Fibroblast of lung (primary cell): ENCODE data around the gene TMPRSS9. TPM values are rescaled to one million over a fixed set of nuclear protein-coding genes. Genes with fewer than 3 reads are reported as not detected.
A peak's percentile ranks its signal among the peaks of the same experiment; 100 is the strongest.

ENCODE experiments used
- DNase-seq, 2 donors: peaks; one replicate each; pipeline versions ENCODE4 v3.0.0 to v3.0.0-alpha.2; 2010; ENCODE audit warnings: low read depth in 2 of 2
- H2AFZ ChIP-seq: 2 replicates; pipeline ENCODE4 v1.5.1; 2012; ENCODE audit warnings: low read length, control low read depth, inconsistent platforms
- H3K27ac ChIP-seq: 2 replicates; pipeline ENCODE4 v1.5.1; 2011; ENCODE audit warnings: low read length, control low read depth; ENCODE audit not compliant: insufficient read depth
- H3K27me3 ChIP-seq: 2 replicates; pipeline ENCODE4 v1.5.1; 2011; ENCODE audit warnings: mild to moderate bottlenecking, low read length; ENCODE audit not compliant: control insufficient read depth, insufficient read depth
- H3K36me3 ChIP-seq: 2 replicates; pipeline ENCODE4 v1.5.1; 2011; ENCODE audit warnings: low read length; ENCODE audit not compliant: control insufficient read depth, insufficient read depth
- H3K4me1 ChIP-seq: 2 replicates; pipeline ENCODE4 v1.5.1; 2011; ENCODE audit warnings: low read length; ENCODE audit not compliant: control insufficient read depth, insufficient read depth; ENCODE audit errors: extremely low read depth
- H3K4me2 ChIP-seq: 2 replicates; pipeline ENCODE4 v1.5.1; 2011; ENCODE audit warnings: low read length, control low read depth; ENCODE audit not compliant: insufficient read depth; ENCODE audit errors: extremely low read depth
- H3K4me3 ChIP-seq, 4 experiments: fragments of 200-600 bp in 1 of 4; sonication (generic) in 1 of 4; replicated peaks in 1 of 4; 2 replicates each; pipeline ENCODE4 v1.5.1; 2011 to 2016; ENCODE audit warnings: low read length in 4 of 4, low read depth in 3 of 4, mild to moderate bottlenecking in 3 of 4, control low read depth in 2 of 4, inconsistent platforms in 1 of 4, mixed read lengths in 1 of 4; ENCODE audit not compliant: insufficient read depth in 1 of 4; ENCODE audit errors: control extremely low read depth in 1 of 4
- H3K79me2 ChIP-seq: 2 replicates; pipeline ENCODE4 v1.5.1; 2012; ENCODE audit warnings: mild to moderate bottlenecking, low read length, inconsistent platforms; ENCODE audit not compliant: control insufficient read depth, insufficient read depth
- H3K9ac ChIP-seq: 2 replicates; pipeline ENCODE4 v1.5.1; 2011; ENCODE audit warnings: mild to moderate bottlenecking, low read length, control low read depth; ENCODE audit not compliant: insufficient read depth
- H3K9me3 ChIP-seq: 2 replicates; pipeline ENCODE4 v1.5.1; 2012; ENCODE audit warnings: low read depth, low read length; ENCODE audit not compliant: control insufficient read depth, insufficient read depth
- H4K20me1 ChIP-seq: 2 replicates; pipeline ENCODE4 v1.5.1; 2011; ENCODE audit warnings: low read length; ENCODE audit not compliant: control insufficient read depth, insufficient read depth; ENCODE audit errors: extremely low read depth
- CTCF ChIP-seq, 2 donors: IDR thresholded peaks in 1 of 2; conservative IDR thresholded peaks in 1 of 2; 1 replicate in 1 of 2; 2 replicates in 1 of 2; pipeline ENCODE4 v1.5.1; 2011 to 2012; ENCODE audit warnings: low read length in 2 of 2, control low read depth in 1 of 2, inconsistent platforms in 1 of 2, low read depth in 1 of 2, mild to moderate bottlenecking in 1 of 2
- EZH2 ChIP-seq: IDR thresholded peaks from 2 replicates; pipeline ENCODE4 v1.5.1; 2012; ENCODE audit warnings: low read length, control low read depth, mild to moderate bottlenecking; ENCODE audit errors: missing control alignments
- polyA plus RNA-seq, 2 donors: library from polyadenylated mRNA; depleted of rRNA in 1 of 2; stranded (reverse) in 1 of 2; unstranded in 1 of 2; fragments of >200 nt; gene quantifications; 2 replicates each; pipeline ENCODE4 v1.2.1, GENCODE V29; 2011 to 2012; ENCODE audit warnings: missing spikeins in 1 of 2
- total RNA-seq: library from RNA; depleted of rRNA; stranded (reverse); fragments of >200 nt; gene quantifications from 2 replicates; pipeline ENCODE4 v1.2.1, GENCODE V29; 2014

The TMPRSS9 gene
- total and polyA plus RNA-seq, 2 donors (not counting 1 experiment from before 2014, with no cell fraction given), result not detected

- TF ChIP-seq CTCF (conservative IDR thresholded peaks at IDR 0.05 in 1 of 2, IDR thresholded peaks at IDR 0.05 in 1 of 2; ENCODE audit: low read depth in 1 of 2, low read length in 2 of 2) (no peak), EZH2 (no peak)
- no peak for DNase-seq
- Histone ChIP-seq H3K4me1 (no peaks in the 10 kb centered on the region), H3K4me3 (no peak overlapping the region), H4K20me1 (no peaks in the 10 kb centered on the region), H3K9ac (no peak overlapping the region), H3K9me3 (no peaks in the 10 kb centered on the region), H3K4me2 (no peak overlapping the region), H3K79me2 (no peaks in the 10 kb centered on the region), H3K36me3 (no peaks in the 10 kb centered on the region), H3K27me3 (peaks cover 3% of the 10 kb centered on the region), H3K27ac (no peak overlapping the region), H2AFZ (no peak overlapping the region)
Measured at GRCh38 chr19:2315121-2315817, 44.8 kb upstream of the TMPRSS9 start.

GRCh38 chr19:2315818-2316353 is 44.2 kb upstream of the TMPRSS9 start:
- Histone ChIP-seq H3K4me1 (no peaks in the 10 kb centered on the region), H3K9ac (no peak overlapping the region), H3K4me3 (no peak overlapping the region), H3K36me3 (no peaks in the 10 kb centered on the region), H3K27me3 (peaks cover 3% of the 10 kb centered on the region), H3K79me2 (no peaks in the 10 kb centered on the region), H3K27ac (no peak overlapping the region), H2AFZ (no peak overlapping the region), H3K4me2 (no peak overlapping the region), H3K9me3 (no peaks in the 10 kb centered on the region), H4K20me1 (no peaks in the 10 kb centered on the region)
- DNase-seq, result peak; percentile 56 to 63
- TF ChIP-seq EZH2 (no peak), CTCF (conservative IDR thresholded peaks at IDR 0.05 in 1 of 2, IDR thresholded peaks at IDR 0.05 in 1 of 2; ENCODE audit: low read depth in 1 of 2, low read length in 2 of 2) (peak; percentile 60 to 68)

GRCh38 chr19:2317300-2317699 is 42.8 kb upstream of the TMPRSS9 start:
- Histone ChIP-seq H3K4me2 (no peak overlapping the region), H3K27me3 (peaks cover 3% of the 10 kb centered on the region), H3K9me3 (no peaks in the 10 kb centered on the region), H4K20me1 (no peaks in the 10 kb centered on the region), H3K36me3 (peaks cover 3% of the 10 kb centered on the region), H3K9ac (no peak overlapping the region), H3K79me2 (no peaks in the 10 kb centered on the region), H3K4me3 (no peak overlapping the region), H2AFZ (no peak overlapping the region), H3K4me1 (no peaks in the 10 kb centered on the region), H3K27ac (no peak overlapping the region)
- DNase-seq, result no peak
- TF ChIP-seq CTCF (conservative IDR thresholded peaks at IDR 0.05 in 1 of 2, IDR thresholded peaks at IDR 0.05 in 1 of 2; ENCODE audit: low read depth in 1 of 2, low read length in 2 of 2), result no peak
- TF ChIP-seq EZH2, result no peak
